Measurements from ENCODE around the gene TMEM131.

- no peak for TF ChIP-seq CTCF (IDR thresholded peaks at IDR 0.05)
- TF ChIP-seq POLR2A (IDR thresholded peaks at IDR 0.05): no peak
Observed at GRCh38 chr2:97730245-97730644, 265.5 kb downstream of the TMEM131 start.
